H54 (cell line): ENCODE data around the gene SLC25A47.
A peak's percentile ranks its signal among the peaks of the same experiment; 100 is the strongest.
"Not testable (repeated sequence)": the region's sequence is repeated elsewhere in the genome, so short reads cannot be mapped to it uniquely, and the experiment has no call there.

Source experiments
- DNase-seq: peaks from one replicate; pipeline ENCODE4 v3.0.0; 2011; ENCODE audit warnings: low spot score, mixed read lengths; ENCODE audit not compliant: insufficient read length
- FAIRE-seq: peaks from 3 replicates; lab custom pipeline; 2011; peaks lifted over from hg19 to GRCh38; lab: Jason Lieb, UNC
- POLR2A ChIP-seq: IDR thresholded peaks from 2 replicates; pipeline ENCODE4 v1.6.1; 2011; ENCODE audit warnings: low read depth, mild to moderate bottlenecking, low read length

SLC25A47 gene

GRCh38 chr14:100294213-100294962 is 28.8 kb upstream of the SLC25A47 start:
- FAIRE-seq (no peak), DNase-seq (no peak)
- no peak for TF ChIP-seq POLR2A

GRCh38 chr14:100294963-100295330 is 28.2 kb upstream of the SLC25A47 start:
- no peak for FAIRE-seq
- DNase-seq, result no peak
- TF ChIP-seq POLR2A, result no peak

GRCh38 chr14:100295376-100296105 is 27.6 kb upstream of the SLC25A47 start:
- DNase-seq (no peak), FAIRE-seq (no peak)
- no peak for TF ChIP-seq POLR2A

- no peak for TF ChIP-seq POLR2A
- DNase-seq (no peak), FAIRE-seq (no peak)
Observed at GRCh38 chr14:100296106-100296651, 27.0 kb upstream of the SLC25A47 start.

GRCh38 chr14:100296729-100297128 is 26.4 kb upstream of the SLC25A47 start:
- not testable (repeated sequence) for FAIRE-seq, DNase-seq

- TF ChIP-seq POLR2A, result no peak
- FAIRE-seq (no peak), DNase-seq (no peak)
Observed at GRCh38 chr14:100297320-100298300, 25.5 kb upstream of the SLC25A47 start.

GRCh38 chr14:100298551-100299237 is 24.4 kb upstream of the SLC25A47 start:
- TF ChIP-seq POLR2A, result no peak
- FAIRE-seq (no peak), DNase-seq (no peak)

- no peak for FAIRE-seq
- no peak for DNase-seq
- TF ChIP-seq POLR2A, result no peak
Observed at GRCh38 chr14:100299238-100299560, 23.9 kb upstream of the SLC25A47 start.

- no peak for TF ChIP-seq POLR2A
- FAIRE-seq (no peak), DNase-seq (no peak)
Observed at GRCh38 chr14:100302616-100303015, 20.5 kb upstream of the SLC25A47 start.

- TF ChIP-seq POLR2A, result no peak
- no peak for FAIRE-seq
- no peak for DNase-seq
Observed at GRCh38 chr14:100303179-100303578, 20.0 kb upstream of the SLC25A47 start.

GRCh38 chr14:100303925-100304324 is 19.2 kb upstream of the SLC25A47 start:
- no peak for TF ChIP-seq POLR2A
- DNase-seq (no peak), FAIRE-seq (no peak)

GRCh38 chr14:100304825-100305323 is 18.3 kb upstream of the SLC25A47 start:
- DNase-seq, result peak; percentile 55
- TF ChIP-seq POLR2A, result no peak
- FAIRE-seq, result peak; percentile 80
